ENCODE data around the gene SNF8.

Gene SNF8

GRCh38 chr17:48928876-48929811 is 15.5 kb downstream of the SNF8 start:
- no peak for DNase-seq

GRCh38 chr17:48927978-48928745 is 16.5 kb downstream of the SNF8 start:
- DNase-seq, result no peak

GRCh38 chr17:48925991-48926342 is 18.7 kb downstream of the SNF8 start:
- no peak for DNase-seq

GRCh38 chr17:48925251-48925990 is 19.2 kb downstream of the SNF8 start:
- no peak for DNase-seq

DNA sequence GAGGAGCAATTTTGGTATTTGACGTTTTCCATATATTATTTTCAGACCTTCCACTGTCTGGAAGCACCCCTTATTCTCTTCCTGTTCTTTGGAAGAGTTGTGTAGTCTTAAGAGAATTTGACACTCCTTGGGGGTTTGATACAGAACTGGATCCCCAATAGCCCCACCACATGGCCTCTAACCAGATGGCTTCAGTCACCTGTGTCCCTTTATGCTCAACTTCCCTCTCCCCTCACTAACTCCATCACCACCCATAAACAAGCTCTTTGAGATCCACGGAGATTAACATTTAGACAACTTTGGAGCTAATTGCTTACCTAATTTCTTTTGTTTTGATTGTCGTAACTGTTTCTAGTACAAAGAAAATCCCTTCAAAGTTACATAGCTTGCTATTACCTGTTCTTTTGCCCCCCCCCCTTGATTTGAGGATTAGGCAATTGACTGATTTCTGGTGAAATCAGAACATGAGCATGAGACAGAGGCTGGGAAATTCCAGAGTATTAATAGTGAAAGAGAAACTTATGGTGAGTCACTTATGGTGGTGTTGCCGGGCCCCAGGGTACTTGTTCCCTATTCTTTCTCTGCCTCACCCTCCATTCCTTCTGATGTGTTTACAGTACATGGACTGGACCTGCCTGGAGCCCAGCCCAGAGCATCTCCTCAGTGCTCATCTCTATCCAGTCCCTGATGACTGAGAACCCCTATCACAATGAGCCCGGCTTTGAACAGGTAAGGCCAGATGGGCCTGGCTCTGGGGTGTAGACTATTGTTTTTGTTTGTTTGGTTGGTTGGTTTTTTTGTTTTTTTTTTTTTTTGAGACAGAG is 29.0 kb downstream of the SNF8 start:
- DNase-seq, result peak; percentile 45

- no peak for DNase-seq
Measured at GRCh38 chr17:48912476-48912875, 32.2 kb downstream of the SNF8 start.

GRCh38 chr17:48910370-48910769 is 34.3 kb downstream of the SNF8 start:
- DNase-seq, result no peak

- no peak for DNase-seq
Measured at GRCh38 chr17:48909783-48910182, 34.9 kb downstream of the SNF8 start.

GRCh38 chr17:48908853-48909394 is 35.7 kb downstream of the SNF8 start:
- peak; percentile 66 for DNase-seq

- peak; percentile 87 for DNase-seq
Measured at GRCh38 chr17:48908047-48908843, 36.4 kb downstream of the SNF8 start, which contains the start of gene UBE2Z. UBE2Z (plus strand) TSS chr17:48908407; CDS start chr17:48908504, 97 bp downstream.

GRCh38 chr17:48907713-48908046 is 37.0 kb downstream of the SNF8 start:
- no peak for DNase-seq

GRCh38 chr17:48905987-48906515 is 38.6 kb downstream of the SNF8 start:
- DNase-seq, result no peak

DNA sequence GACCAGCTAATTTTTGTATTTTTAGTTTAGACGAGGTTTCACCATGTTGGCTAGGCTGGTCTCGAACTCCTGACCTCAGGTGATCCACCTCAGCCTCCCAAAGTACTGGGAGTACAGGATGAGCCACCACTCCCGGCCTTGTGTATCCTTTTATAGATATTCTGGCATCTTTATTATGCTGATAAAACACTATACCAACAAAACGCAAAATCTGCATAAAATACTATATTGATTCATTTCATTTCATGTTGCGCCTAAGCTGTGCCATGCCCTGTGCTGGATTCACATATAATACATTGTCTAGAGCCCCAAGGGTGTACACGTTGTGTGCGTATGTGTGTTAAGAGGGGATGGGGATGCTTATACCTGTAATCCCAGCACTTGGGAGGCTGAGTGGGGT is 40.2 kb downstream of the SNF8 start:
- DNase-seq, result no peak

- no peak for DNase-seq
Measured at GRCh38 chr17:48903401-48903800, 41.2 kb downstream of the SNF8 start.

- DNase-seq, result no peak
Measured at GRCh38 chr17:48901241-48901640, 43.4 kb downstream of the SNF8 start.

- no peak for DNase-seq
Measured at GRCh38 chr17:48894886-48895285, 49.8 kb downstream of the SNF8 start.

DNA sequence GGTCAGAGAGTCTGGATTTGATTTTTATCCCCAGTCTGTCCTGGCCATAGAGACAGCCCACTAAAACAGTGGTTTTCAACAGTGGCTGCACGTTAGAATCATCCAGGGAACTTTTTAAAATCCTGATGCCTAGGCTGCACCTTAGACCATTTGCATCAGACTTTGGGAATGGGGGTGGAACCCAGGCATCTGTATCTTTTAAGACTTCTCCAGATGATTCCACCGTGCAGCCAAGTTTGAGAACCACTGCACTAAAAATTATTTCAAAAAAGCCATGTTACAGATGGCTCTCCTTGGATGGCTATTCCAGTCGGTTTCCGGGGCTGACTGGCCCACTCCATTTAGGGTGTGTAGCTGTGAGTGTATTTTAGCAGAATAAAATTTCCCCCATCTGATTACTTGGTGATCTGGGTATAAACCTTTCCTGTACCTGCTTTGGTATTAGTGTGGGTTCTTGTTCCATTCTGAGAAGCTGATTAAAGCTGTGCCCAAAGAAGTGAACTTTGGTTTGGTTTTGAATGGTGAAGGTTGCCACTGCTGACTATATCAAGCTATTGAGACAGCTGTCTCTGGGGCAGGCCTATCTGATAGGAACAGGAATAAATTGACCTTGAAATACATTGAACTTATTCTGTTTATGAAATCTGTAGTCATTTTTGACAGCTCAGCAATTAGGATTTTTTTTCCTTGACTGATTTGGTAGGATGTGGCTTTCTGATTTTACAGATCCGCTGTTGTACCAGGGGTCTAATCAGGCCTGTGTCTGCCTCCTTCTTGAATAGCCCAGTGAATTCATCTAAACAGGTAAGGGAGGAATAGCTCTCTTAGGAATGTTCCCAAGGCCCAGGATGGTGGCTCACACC is 50.8 kb downstream of the SNF8 start:
- no peak for DNase-seq

DNA sequence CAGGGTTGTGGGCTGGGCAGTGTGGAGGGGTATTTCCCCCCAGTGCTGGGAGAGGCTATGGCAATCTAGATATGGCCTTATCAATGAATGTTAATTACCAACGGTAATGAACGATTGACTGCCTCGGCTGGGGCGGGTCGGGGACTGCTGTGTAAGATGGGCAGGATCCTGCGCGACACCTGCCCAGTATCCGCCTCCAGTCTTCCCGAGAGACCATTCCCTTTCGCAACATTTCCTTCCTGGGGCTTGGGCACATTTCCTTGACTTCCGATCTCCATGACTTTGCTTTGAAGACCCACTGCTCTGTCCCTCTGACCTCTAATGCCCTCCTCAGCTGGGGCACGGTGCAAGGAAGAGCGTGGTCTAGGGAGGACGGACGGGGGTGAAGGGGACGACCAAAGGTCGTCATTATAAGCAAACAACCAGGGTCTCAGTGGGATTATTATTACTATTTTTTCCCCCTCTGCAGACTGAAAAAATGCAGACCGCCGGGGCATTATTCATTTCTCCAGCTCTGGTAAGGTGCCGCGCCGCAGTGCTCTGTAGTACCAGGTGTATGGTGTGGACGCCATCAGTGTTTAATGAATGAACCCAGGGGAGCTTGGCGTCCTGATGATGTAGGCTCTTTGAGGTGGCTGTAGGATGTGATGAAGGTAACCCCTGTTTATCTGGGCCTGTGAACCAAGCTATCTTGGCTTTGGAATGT is 51.5 kb downstream of the SNF8 start:
- DNase-seq, result no peak

- DNase-seq, result no peak
Measured at GRCh38 chr17:48890086-48890485, 54.6 kb downstream of the SNF8 start.
